Measurements from ENCODE around the gene POLD3. TPM values are rescaled to one million over a fixed set of nuclear protein-coding genes. Genes with fewer than 3 reads are reported as not detected.

POLD3 gene
- 7.5 and 8.3 TPM in 2 replicates for total RNA-seq

DNA sequence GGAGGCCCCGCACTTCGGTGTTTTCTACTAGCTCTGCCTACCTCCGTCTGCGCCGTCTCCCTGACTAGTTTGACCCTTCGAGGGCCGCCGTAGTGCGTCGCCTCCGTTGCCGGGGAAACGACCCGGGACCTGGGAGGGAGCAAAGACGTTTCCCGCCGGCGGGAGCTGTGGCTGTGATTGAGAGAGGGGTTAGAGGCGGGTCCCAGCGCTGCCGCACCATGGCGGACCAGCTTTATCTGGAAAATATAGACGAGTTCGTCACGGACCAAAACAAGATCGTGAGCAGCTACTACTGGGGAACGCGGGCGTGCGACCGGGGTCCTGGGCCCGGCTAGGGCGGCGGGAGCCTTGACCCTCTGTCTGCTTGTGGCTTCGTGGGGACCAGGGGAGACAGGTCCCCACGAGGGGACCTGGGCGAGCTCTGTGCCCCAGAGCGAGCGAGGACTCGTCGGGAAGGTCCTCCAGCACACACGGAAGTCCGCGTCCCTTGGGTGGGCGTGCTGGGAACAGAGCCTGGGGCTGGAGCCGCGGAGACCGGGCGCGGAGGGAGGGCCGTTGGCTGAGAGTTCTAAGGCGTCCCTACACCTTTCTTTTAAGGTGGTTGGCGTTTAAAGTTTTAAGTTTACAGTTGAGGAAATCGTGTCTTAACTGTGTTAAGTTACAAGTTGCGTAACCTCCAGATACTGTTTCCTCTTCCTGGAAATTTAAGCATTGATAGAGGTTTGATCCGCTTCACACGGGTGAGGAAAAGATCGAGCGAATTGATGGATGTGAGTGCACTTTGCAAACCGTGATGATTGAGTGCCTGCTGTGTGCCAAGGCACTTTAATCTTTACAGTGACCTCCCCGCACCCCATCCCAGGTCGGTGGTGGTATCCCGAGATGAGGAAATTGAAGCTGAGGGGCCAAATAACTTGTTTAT lies at the start of gene POLD3:
Gene POLD3 (plus strand): TSS at position 142 of the 922 bp plus-strand sequence. CDS start 77 bp downstream, at position 219.
- peak; percentile 91 to 94 for DNase-seq (ENCODE audit: low read depth in 2 of 2)

DNA sequence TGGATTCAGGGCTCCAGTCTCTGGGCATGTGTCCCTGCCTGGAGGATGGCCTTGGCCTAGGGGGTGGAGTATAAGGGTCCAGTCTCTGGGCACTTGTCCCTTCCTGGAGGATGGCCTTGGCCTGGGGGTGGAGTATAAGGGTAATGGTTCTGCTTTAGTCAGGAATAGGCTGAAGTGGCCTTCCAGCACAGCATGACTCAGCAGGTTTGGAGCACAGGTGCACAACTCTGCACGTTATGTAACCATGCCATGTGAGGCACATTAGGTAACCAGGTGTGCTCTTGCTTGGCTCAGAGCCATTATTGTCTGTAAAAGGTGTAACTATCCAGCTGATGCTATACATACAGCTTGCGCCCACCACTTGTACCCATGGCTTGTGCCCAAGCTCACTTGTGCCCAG lies 48.4 kb upstream of the POLD3 start:
- no peak for DNase-seq (ENCODE audit: low read depth in 2 of 2)

DNA sequence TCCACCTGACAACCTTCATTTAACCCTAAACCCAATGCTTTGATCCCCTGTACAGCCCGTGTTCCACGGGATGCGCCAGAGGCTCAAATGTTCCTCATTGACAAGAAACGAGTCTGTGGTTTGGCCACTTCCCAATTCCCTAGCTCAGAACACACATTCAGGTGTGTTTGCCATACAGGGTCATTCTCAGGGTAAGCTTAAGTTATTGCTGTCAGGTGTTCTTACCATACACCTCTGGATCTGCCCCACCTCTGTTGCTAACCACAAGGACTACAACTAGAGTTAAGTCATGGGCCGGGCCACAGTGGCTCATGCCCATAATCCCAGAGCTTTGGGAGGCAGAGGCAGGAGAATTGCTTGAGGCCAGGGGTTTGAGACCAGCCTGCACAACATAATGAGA lies 45.6 kb upstream of the POLD3 start:
- no peak for DNase-seq (ENCODE audit: low read depth in 2 of 2)

DNA sequence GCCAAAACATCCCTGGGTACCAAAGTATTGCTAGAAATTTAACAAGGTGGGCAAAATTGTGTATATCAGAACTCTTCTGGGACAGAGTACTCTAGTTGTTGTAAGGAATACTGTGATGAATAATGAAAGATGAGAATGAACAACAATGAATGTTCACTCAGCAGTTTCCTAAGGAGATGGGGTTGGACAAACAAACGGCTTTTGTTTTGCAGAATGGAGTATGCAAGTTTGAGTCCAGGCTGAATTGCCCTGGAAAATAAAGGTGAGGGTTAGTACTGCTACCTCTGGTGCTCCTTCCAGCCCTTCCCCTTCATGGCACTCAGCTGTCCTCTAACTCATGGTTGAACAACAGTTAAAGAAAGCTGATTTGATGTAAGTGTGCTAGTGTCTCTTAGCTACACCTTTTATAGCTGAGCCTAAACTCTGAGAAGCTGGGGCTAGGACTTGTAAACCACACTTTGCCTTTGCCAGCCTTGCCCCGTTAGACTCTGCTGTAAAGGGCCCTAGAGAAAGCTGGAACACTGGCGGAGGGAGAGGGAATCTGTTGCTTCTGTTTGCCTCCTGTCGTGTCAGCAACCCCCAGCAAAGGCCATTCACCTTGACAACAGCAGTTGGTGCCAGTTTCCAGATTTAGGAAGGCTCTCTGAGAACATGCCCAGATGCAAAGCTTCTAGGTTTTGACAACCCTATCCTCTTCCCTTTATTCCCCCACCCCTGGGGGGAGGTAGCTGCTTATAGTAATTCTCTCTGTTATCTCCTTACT lies 41.2 kb upstream of the POLD3 start:
- DNase-seq (ENCODE audit: low read depth in 2 of 2) = no peak

DNA sequence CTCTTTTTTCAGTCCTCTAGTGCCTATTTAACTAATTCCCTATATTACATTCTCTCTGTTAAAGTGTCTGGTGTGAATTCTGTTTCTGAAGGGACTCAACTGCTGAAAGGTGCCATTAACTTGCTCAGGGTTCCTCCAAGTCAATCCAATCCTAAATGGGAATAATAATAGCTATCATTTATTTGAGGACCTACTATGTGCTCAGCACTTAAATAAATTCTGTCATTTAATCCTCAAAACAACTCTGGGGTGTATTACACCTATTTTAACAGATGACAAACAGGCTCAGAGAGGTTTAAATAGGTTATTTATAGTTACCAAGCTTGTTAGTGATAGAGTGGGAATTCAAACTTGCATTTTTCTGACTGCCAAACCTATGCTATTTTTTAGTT lies 40.6 kb upstream of the POLD3 start:
- DNase-seq (ENCODE audit: low read depth in 2 of 2) = no peak

DNA sequence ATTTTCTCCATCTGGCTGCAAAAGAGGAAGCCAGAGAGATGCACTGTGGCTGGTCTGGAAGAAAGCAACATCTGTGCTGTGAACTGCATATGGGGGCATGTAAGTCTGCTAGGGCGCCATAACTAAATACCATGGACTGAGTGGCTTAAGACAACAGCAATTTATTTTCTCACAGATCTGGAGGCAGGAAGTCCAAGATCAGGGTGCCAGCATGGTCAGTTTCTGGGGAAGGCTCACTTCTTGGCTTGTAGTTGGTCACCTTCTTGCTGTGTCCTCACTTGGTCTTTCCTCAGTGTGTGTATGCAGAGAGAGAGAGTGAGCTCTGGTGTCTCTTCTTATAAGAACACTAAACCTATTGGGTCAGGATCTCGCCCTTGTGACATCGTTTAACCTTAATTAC lies 34.9 kb upstream of the POLD3 start:
- DNase-seq (ENCODE audit: low read depth in 2 of 2) = no peak

DNA sequence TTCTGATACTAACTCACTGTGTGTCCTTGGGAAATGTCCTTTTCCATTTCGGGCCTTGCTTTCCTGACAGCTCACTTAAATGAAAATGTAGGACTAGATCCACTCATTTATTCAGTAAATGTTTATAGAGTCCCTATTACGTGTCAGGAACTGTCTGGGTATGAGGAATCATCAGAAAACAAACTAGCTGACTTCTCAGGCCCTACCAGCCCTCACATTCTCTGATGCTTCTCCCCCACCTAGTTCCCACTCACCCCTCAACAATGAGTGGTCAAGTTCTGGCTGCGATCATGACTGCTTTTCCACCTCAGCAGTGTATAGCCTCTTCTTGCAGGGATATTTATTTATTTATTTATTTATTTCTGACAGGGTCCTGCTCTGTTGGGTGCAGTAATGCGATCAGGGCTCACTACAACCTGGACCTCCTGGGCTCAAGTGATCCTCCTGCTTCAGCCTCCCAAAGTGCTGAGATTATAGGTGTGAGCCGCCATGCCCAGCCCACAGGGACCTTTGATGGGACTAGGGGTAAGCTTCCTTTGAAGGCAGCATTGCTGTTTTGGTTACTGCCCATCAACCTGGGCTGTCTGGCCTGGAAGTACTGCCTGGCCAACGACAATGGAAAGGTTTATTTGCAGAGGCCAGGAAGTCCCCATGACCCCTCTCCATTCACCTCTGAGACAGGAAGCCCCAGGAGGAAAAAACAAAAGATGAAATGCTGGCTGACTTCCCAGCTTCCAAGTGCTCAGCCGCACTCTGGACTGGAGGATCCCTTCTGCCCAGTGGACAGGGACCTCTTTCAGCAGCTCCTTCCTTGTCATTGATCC lies 33.1 kb upstream of the POLD3 start:
- peak; percentile 87 to 98 for DNase-seq (ENCODE audit: low read depth in 2 of 2)

DNA sequence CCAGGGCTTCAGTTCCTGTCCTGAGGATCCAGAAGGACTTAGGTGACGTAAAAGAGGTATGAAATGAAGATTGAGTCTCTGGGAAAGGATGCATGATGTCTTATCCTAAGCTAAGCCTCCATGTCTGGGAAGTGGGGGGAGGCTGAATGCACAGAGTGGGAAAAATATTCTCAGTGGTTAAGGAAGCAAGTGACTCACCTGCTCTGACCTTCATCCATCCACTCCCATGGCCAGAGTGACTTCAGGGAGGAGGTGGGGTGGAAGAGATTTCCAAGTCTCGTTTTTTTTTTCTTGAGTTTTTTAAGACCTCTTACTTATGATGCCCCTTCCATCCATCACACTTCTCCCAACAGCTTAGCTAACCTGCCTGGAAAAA lies 32.5 kb upstream of the POLD3 start:
- DNase-seq (ENCODE audit: low read depth in 2 of 2) = peak in 1 of 2 donors; percentile 71

- DNase-seq (ENCODE audit: low read depth in 2 of 2) = no peak
Measured at GRCh38 chr11:74566146-74566960, 26.0 kb upstream of the POLD3 start.

DNA sequence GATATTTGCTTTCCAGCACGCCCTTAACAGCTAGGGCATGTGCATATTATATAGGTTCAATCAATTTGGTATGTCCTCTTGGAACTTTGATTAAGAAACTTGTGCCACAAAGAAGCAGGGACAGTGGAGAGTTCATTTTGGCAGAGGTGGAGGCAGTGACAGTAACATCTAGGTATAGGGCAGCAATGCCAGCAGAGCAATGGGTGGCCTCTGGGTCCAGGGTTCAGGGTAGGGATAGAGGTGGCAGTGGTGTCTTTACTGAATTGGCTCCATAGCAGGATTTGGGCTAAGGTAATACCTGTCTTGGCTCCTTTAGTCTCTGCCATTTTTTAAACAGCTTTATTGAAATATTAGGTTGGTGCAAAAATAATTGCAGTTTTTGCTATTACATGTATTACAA lies 24.4 kb upstream of the POLD3 start:
- DNase-seq (ENCODE audit: low read depth in 2 of 2) = no peak

- DNase-seq (ENCODE audit: low read depth in 2 of 2) = peak; percentile 71 to 84
Measured at GRCh38 chr11:74570266-74571061, 21.9 kb upstream of the POLD3 start.

GRCh38 chr11:74571062-74571399 lies 21.4 kb upstream of the POLD3 start:
- no peak for DNase-seq (ENCODE audit: low read depth in 2 of 2)

DNA sequence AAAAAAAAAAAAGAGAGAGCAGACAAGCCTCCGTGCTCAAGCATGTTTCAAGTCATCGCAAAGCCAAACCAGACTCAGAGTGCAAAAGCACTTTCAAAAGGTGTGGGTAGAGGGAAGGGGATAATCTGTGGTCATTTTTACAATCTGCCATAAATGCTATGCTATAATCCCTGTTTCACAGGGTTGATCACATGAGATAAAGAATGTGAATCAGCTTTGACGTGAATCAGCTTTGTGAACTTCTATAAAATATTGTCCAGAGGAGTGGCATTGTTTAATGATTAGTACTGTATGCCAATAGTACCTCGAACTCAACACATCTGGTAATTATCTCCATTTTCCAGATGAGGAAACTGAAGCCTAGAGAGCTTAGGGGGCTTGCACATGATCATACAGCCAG lies 20.0 kb upstream of the POLD3 start:
- DNase-seq (ENCODE audit: low read depth in 2 of 2) = no peak

GRCh38 chr11:74574563-74574962 lies 17.8 kb upstream of the POLD3 start:
- DNase-seq (ENCODE audit: low read depth in 2 of 2) = no peak

DNA sequence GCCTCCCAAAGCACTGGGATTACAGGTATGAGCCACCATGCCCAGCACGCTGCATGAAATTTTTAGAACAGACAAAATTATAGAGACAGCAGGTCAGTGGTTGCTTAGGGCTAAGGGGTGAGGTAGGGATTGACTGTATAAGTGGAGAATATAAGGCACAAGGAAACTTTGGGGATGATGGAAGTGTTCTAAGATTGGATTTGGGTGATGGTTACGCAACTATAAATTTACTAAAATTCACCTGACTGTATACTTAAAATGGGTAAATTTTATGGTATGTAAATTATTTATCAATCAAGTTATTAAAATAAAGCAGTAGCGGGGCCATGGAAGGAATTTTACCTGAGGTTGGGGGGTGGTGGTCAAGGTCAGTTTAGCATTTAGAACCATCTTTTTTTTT lies 16.4 kb upstream of the POLD3 start:
- DNase-seq (ENCODE audit: low read depth in 2 of 2) = no peak

- peak in 1 of 2 donors; percentile 25 for DNase-seq (ENCODE audit: low read depth in 2 of 2)
Measured at GRCh38 chr11:74577181-74577580, 15.2 kb upstream of the POLD3 start.

- no peak for DNase-seq (ENCODE audit: low read depth in 2 of 2)
Measured at GRCh38 chr11:74577624-74578396, 14.6 kb upstream of the POLD3 start.

DNA sequence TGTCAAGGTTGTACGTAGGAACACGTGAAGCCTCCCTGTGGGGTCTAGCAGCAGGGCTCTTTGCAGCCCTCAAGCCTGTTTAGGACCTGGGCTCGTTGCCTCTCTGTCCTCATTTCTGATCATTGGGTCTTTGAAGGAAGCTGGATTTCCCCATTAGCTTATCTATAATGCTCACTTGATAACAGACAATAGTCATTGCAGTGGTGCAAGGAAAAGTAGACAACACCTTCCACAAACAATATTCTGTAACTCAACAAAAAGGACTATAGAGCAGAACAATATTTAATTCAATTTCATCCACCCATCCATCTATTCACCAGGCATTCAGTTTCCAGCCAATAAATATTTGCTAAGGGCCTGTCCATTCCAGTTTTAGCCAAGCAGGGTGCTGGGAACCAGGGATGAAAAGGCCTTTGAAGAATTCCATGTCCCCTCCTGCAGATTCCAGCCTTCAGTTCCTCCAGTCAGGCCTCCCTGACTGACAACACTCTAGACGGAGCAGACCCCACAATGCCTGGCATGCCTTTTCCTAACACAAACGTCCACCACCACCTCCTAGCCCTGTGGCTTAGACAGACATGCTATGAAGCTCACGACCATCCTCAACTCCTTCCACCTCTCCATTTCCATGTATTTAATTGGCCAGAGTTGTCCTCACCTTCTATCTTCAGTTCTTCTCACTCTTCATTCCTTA lies 12.7 kb upstream of the POLD3 start:
- DNase-seq (ENCODE audit: low read depth in 2 of 2) = no peak
